Spleen (tissue), 11 donors: ENCODE results near the gene A3GALT2. TPM values are rescaled to one million over a fixed set of nuclear protein-coding genes. Genes with fewer than 3 reads are reported as not detected.

ENCODE experiments used
- DNase-seq: peaks from one replicate; pipeline ENCODE4 v3.0.0-alpha.2; 2020
- H3K27ac ChIP-seq, 8 donors: fragments of 200-600 bp; sonication (generic) in 7 of 8; 1 replicate in 4 of 8; 2 replicates in 4 of 8; pipeline versions ENCODE4 v1.5.0 to v1.8.0; 2016 to 2021; ENCODE audit warnings: inconsistent platforms in 4 of 8, mild to moderate bottlenecking in 4 of 8, moderate library complexity in 1 of 8
- H3K27me3 ChIP-seq, 7 donors: fragments of 200-600 bp; sonication (generic) in 6 of 7; replicated peaks in 1 of 7; 1 replicate in 4 of 7; 2 replicates in 3 of 7; pipeline versions ENCODE4 v1.5.0 to v1.8.0; 2016 to 2021; ENCODE audit warnings: inconsistent platforms in 3 of 7, mild to moderate bottlenecking in 1 of 7
- H3K36me3 ChIP-seq, 6 donors: fragments of 200-600 bp; sonication (generic) in 5 of 6; 1 replicate in 4 of 6; 2 replicates in 2 of 6; pipeline versions ENCODE4 v1.5.0 to v1.8.0; 2016 to 2021; ENCODE audit warnings: inconsistent platforms in 2 of 6
- H3K4me1 ChIP-seq, 6 donors: fragments of 200-600 bp; sonication (generic) in 5 of 6; 1 replicate in 3 of 6; 2 replicates in 3 of 6; pipeline versions ENCODE4 v1.5.0 to v1.8.0; 2016 to 2021; ENCODE audit warnings: inconsistent platforms in 3 of 6
- H3K4me3 ChIP-seq, 8 donors: fragments of 200-600 bp; sonication (generic) in 7 of 8; 1 replicate in 4 of 8; 2 replicates in 4 of 8; pipeline versions ENCODE4 v1.5.0 to v1.8.0; 2016 to 2021; ENCODE audit warnings: inconsistent platforms in 4 of 8, mild to moderate bottlenecking in 4 of 8, moderate library complexity in 2 of 8
- H3K9me3 ChIP-seq, 8 donors: fragments of 200-600 bp; sonication (generic) in 7 of 8; 1 replicate in 4 of 8; 2 replicates in 4 of 8; pipeline versions ENCODE4 v1.5.0 to v1.8.0; 2016 to 2021; ENCODE audit warnings: inconsistent platforms in 4 of 8
- POLR2A ChIP-seq, 3 donors: fragments of 450-650 bp; IDR thresholded peaks; one replicate each; pipeline ENCODE4 v1.5.1; 2017; ENCODE audit warnings: antibody characterized with exemption in 3 of 3, mild to moderate bottlenecking in 1 of 3
- POLR2AphosphoS5 ChIP-seq, 3 donors: sonication (generic); formaldehyde crosslinking; IDR thresholded peaks; one replicate each; pipeline ENCODE4 v1.5.1; 2017; ENCODE audit warnings: antibody characterized with exemption in 3 of 3
- WGBS, 5 donors: extraction: QIAGEN DNeasy Blood & Tissue Kit in 3 of 5; methylation state at CpG; one replicate each; pipeline versions ENCODE4 v1.1.5 to v1.1.7; 2013 to 2018; 5-methylcytosine and 5-hydroxymethylcytosine counted together
- intact Hi-C: fragments of 100-400 bp; cut with DNase I; formaldehyde crosslinking; loops from one replicate; pipeline ENCODE4 v1.15.0; 2023; ENCODE audit warnings: low total_unique reads
- polyA plus RNA-seq, 3 donors: library from polyadenylated mRNA; stranded (reverse); fragments of 200-250 nt; gene quantifications; one replicate each; pipeline ENCODE4 v1.2.1, GENCODE V29; 2013
- total RNA-seq, 7 donors: library from RNA; depleted of rRNA in 3 of 7; stranded (reverse); fragments of >200 nt in 3 of 7; fragmentation: NEBNext Ultra II Directional in 4 of 7; extraction: Animal tissue kit (Norgen Biotek cat#: 25700) in 4 of 7; gene quantifications; one replicate each; pipeline versions ENCODE4 v1.1.0 to v1.2.1, GENCODE V29; 2016 to 2021
- TF ChIP-seq, protein P1 (sequence below), 11 experiments: fragments of 200-600 bp in 7 of 11; fragments of 450-650 bp in 4 of 11; sonication (generic) in 4 of 11; IDR thresholded peaks in 8 of 11; conservative IDR thresholded peaks in 3 of 11; 1 replicate in 7 of 11; 2 replicates in 4 of 11; pipeline versions ENCODE4 v1.4.0 to v1.8.0; 2016 to 2021; ENCODE audit warnings: antibody characterized with exemption in 11 of 11, inconsistent platforms in 4 of 11, mild to moderate bottlenecking in 1 of 11
- donor health status: healthy with polysubstance abuse.
- donor health status: DM: no; HTN: no; CAD: no; lungs with moderate emphysema.
- donor health status: DM: no; HTN: no; CAD: no.
- donor health status: Bipolar disorder and iron deficiency.
- donor health status: healthy.
- donor health status: DM: no; HTN: no; CAD: no.
- donor health status: DM: yes; HTN: yes; CAD: no.

The A3GALT2 gene
- total and polyA plus RNA-seq, 10 donors: 0.10 to 1.6 (median 0.47) TPM; not detected in 7

DNA sequence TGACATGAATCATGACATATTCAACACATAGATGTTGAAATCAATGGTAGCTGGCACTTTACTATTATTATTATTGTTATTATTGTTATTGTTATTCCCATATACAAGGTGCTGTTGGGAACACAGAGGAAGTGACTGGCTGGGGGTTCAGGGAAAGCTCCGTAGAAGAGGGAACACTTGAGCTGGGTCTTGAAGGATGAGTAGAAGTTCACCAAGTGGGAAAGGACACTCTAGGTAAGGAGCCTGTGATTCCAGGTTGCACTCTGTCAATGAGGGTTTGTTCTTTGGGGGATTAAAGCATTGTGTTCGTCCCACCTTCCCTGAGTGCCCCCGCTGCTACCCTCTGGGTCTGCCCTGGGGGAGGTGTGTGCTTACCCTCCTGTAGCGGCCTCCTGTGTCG, 50.5 kb downstream of the A3GALT2 start:
- Histone ChIP-seq H3K27me3 (no peaks in the 10 kb centered on the region), H3K36me3 (peaks cover 0 to 29% (median 0%) of the 10 kb centered on the region in 6 donors), H3K9me3 (no peaks in the 10 kb centered on the region), H3K4me1 (peaks cover 3 to 80% (median 25%) of the 10 kb centered on the region in 6 donors), H3K27ac (peak overlapping the region in 1 of 8 donors; percentile 81), H3K4me3 (no peak overlapping the region)
- no peak for TF ChIP-seq POLR2AphosphoS5 (IDR thresholded peaks at IDR 0.05)
- no peak for TF ChIP-seq POLR2A (IDR thresholded peaks at IDR 0.05)
- TF ChIP-seq, protein P1, sequence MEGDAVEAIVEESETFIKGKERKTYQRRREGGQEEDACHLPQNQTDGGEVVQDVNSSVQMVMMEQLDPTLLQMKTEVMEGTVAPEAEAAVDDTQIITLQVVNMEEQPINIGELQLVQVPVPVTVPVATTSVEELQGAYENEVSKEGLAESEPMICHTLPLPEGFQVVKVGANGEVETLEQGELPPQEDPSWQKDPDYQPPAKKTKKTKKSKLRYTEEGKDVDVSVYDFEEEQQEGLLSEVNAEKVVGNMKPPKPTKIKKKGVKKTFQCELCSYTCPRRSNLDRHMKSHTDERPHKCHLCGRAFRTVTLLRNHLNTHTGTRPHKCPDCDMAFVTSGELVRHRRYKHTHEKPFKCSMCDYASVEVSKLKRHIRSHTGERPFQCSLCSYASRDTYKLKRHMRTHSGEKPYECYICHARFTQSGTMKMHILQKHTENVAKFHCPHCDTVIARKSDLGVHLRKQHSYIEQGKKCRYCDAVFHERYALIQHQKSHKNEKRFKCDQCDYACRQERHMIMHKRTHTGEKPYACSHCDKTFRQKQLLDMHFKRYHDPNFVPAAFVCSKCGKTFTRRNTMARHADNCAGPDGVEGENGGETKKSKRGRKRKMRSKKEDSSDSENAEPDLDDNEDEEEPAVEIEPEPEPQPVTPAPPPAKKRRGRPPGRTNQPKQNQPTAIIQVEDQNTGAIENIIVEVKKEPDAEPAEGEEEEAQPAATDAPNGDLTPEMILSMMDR (IDR thresholded peaks at IDR 0.05 in 8 of 11, conservative IDR thresholded peaks at IDR 0.05 in 3 of 11): no peak
- intact Hi-C loops: no loop called here
- WGBS, 5 donors: 84 to 91% (median 88%) methylated on average over 5 of the region's 5 CpGs
- DNase-seq: no peak

DNA sequence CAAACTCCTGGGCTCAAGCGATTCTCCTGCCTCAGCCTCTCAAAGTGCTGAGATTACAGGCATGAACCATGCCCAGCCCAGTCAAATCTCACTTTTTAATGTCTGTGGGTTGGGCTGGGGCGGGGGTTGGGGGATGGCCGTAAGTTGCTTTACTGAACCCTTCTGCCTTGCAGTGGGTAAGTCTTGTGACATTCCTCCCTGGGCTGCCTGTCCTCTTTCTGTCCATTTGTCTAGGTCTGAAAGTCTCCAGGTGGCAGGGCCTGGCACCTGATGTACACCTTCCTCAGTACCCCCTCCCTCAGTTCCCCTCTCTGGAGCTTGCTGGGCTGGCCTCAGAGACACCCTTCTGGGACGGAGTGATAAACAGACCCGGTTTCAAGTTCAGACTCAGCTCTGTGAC, 51.3 kb downstream of the A3GALT2 start:
- intact Hi-C loops: no loop called here
- peaks cover 3 to 86% (median 28%) of the 10 kb centered on the region in 6 donors for H3K4me1 ChIP-seq
- no peak overlapping the region for H3K27ac ChIP-seq

DNA sequence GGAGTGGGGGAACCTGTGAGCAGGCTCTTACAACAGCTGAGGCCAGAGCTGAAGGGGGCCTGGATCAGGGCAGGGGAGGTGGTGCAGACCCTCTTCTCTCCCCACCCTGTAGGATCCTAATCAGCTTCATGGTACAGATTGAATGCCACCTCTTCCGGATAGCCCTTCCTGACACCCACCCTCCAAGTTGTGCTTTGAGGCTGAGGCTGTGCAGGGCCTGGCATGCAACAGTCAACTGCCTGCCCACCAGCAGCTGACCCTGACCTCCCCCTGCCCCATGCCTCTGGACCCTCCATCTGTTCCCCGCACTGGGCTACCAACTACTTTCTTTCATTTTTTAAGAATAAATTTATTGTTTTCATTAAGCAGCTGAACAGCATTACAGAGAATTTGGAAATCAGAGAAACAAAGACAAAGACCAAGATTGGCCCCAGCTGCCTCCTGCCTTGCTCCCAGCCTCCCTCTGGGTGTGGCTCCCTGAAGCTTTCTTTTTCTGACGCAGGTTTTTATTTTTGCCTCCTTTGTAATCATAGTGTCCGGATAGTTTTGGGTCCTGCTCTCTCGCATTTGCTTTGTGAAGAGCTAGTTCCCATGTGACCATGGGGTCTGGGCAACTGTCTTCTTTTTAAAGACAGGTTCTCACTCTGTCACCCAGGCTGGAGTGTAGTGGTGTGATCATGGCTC, 51.8 kb downstream of the A3GALT2 start:
- TF ChIP-seq, protein P1 (IDR thresholded peaks at IDR 0.05 in 8 of 11, conservative IDR thresholded peaks at IDR 0.05 in 3 of 11): no peak
- TF ChIP-seq POLR2AphosphoS5 (IDR thresholded peaks at IDR 0.05) (no peak), POLR2A (IDR thresholded peaks at IDR 0.05) (no peak)
- no peak overlapping the region for H3K4me3 ChIP-seq
- peaks cover under 1 to 86% (median 28%) of the 10 kb centered on the region in 6 donors for H3K4me1 ChIP-seq
- no peak overlapping the region for H3K27ac ChIP-seq
- WGBS, 5 donors: 83 to 97% (median 87%) methylated on average over 5 of the region's 5 CpGs
- DNase-seq: no peak
- intact Hi-C loops: no loop called here
- no peaks in the 10 kb centered on the region for H3K9me3 ChIP-seq
- H3K27me3 ChIP-seq: no peaks in the 10 kb centered on the region
- H3K36me3 ChIP-seq: peaks cover 0 to 29% (median 0%) of the 10 kb centered on the region in 6 donors

More for the DNA sequence above, 51.3 kb downstream of the A3GALT2 start:
- H3K27me3 ChIP-seq: no peaks in the 10 kb centered on the region
- H3K4me3 ChIP-seq: no peak overlapping the region
- TF ChIP-seq, protein P1 (IDR thresholded peaks at IDR 0.05 in 8 of 11, conservative IDR thresholded peaks at IDR 0.05 in 3 of 11): no peak
- H3K9me3 ChIP-seq: no peaks in the 10 kb centered on the region
- no peak for DNase-seq
- WGBS, 5 donors: 73 to 80% (median 78%) methylated on average over 5 of the region's 5 CpGs
- H3K36me3 ChIP-seq: peaks cover 0 to 29% (median 0%) of the 10 kb centered on the region in 6 donors

DNA sequence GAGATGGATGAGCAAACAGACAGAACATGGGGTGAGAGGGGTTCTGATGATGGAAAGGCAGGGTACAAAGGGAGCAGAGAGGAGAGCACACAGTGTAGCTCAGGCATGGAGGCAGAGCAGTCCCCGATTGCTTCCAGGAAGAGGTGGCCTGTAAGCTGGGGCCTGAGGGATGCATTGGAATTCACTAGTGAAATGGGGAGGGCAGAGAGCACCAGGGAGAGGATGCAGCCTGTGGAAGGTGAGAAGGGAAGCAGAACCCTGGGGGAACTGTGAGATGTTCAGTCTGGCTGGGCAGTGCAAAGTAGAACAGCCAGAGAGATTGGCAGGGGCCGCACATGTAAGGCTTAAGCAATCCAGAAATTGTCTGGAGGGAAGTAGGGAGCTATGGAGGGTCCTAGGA, 52.4 kb downstream of the A3GALT2 start:
- Histone ChIP-seq H3K4me3 (no peak overlapping the region), H3K36me3 (peaks cover 0 to 29% (median 0%) of the 10 kb centered on the region in 6 donors), H3K9me3 (no peaks in the 10 kb centered on the region), H3K27ac (no peak overlapping the region), H3K4me1 (peaks cover 0 to 86% (median 26%) of the 10 kb centered on the region in 6 donors), H3K27me3 (no peaks in the 10 kb centered on the region)
- 85 to 93% (median 91%) methylated on average over 2 of the region's 2 CpGs for WGBS, 5 donors
- no peak for DNase-seq
- intact Hi-C loops: no loop called here
- TF ChIP-seq POLR2AphosphoS5 (IDR thresholded peaks at IDR 0.05): no peak
- TF ChIP-seq, protein P1 (IDR thresholded peaks at IDR 0.05 in 8 of 11, conservative IDR thresholded peaks at IDR 0.05 in 3 of 11): no peak
- no peak for TF ChIP-seq POLR2A (IDR thresholded peaks at IDR 0.05)
